Activated B cell treated with CpG ODN at 0.5 μM for 24 hours (primary cell): ENCODE results near the gene HMMR. TPM values are rescaled to one million over a fixed set of nuclear protein-coding genes. Genes with fewer than 3 reads are reported as not detected.

Experiments
- ATAC-seq: fragments of 200-7000 bp; cut with Tn5 transposase; one replicate; pipeline ENCODE4 v1.10.0; 2021; ENCODE audit warnings: low read depth, mild to moderate bottlenecking, moderate library complexity
- CTCF ChIA-PET: fragments of 350-600 bp; sonication (Branson Sonifier 250); formaldehyde crosslinking; loops from one replicate; lab custom pipeline; 2021; ENCODE audit warnings: antibody characterized with exemption; lab: Charles Lee
- POLR2A ChIA-PET: fragments of 350-600 bp; sonication (Branson Sonifier 250); formaldehyde crosslinking; loops from one replicate; lab custom pipeline; 2021; ENCODE audit warnings: antibody characterized with exemption; lab: Charles Lee
- DNase-seq: peaks from one replicate; pipeline ENCODE4 v3.0.0; 2022
- H3K27ac Mint-ChIP-seq: one replicate; pipeline ENCODE4 v1.8.0; 2020; ENCODE audit warnings: mixed read lengths
- H3K27me3 Mint-ChIP-seq: one replicate; pipeline ENCODE4 v1.8.0; 2021; ENCODE audit warnings: mixed read lengths
- H3K36me3 Mint-ChIP-seq: one replicate; pipeline ENCODE4 v1.8.0; 2021; ENCODE audit warnings: low read depth, mixed read lengths
- H3K4me1 Mint-ChIP-seq: one replicate; pipeline ENCODE4 v1.8.0; 2021; ENCODE audit warnings: mixed read lengths
- H3K4me3 Mint-ChIP-seq: one replicate; pipeline ENCODE4 v1.8.0; 2020; ENCODE audit warnings: mild to moderate bottlenecking, mixed read lengths
- H3K9me3 Mint-ChIP-seq: one replicate; pipeline ENCODE4 v1.8.0; 2020; ENCODE audit warnings: mixed read lengths
- intact Hi-C: fragments of 100-400 bp; cut with micrococcal nuclease; formaldehyde crosslinking; loops from one replicate; pipeline ENCODE4 v1.15.1; 2024
- total RNA-seq: library from RNA; stranded (reverse); gene quantifications from 2 replicates; pipeline ENCODE4 v1.2.3, GENCODE V29; 2022
- TF ChIP-seq, protein P1 (sequence below): fragments of 200-600 bp; IDR thresholded peaks from one replicate; pipeline ENCODE4 v1.8.0; 2022; ENCODE audit warnings: antibody characterized with exemption, mild to moderate bottlenecking

The HMMR gene
- total RNA-seq, 1 donor from 2014 or later, result 3.3 TPM

DNA sequence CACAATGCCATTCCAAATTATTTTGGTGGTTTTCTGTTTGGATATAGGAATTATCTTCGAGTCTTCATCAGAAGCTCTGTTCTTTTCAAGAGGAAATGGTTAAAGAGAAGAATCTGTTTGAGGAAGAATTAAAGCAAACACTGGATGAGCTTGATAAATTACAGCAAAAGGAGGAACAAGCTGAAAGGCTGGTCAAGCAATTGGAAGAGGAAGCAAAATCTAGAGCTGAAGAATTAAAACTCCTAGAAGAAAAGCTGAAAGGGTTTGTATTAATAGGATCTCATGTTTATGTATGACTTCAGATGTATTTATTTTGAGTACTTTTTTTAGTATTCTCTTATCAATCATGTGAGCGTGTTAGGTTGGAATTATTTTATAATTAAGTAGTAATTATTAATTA lies 15.0 kb downstream of the HMMR start:
- Mint-ChIP-seq H3K4me1 (no peaks in the 10 kb centered on the region), H3K27me3 (no peaks in the 10 kb centered on the region), H3K4me3 (no peak overlapping the region), H3K9me3 (peaks cover 3% of the 10 kb centered on the region), H3K36me3 (no peaks in the 10 kb centered on the region), H3K27ac (no peak overlapping the region)
- intact Hi-C loops, result loop anchor here (2.0 kb wide), 1 partner anchor 1029 kb away; no protein-coding TSS in a partner anchor
- ATAC-seq (no peak), DNase-seq (no peak)
- ChIA-PET POLR2A (interaction anchor here (0.9 to 1.7 kb wide), 2 partner anchors 15 to 30 kb away, joined by 3 to 4 read pairs; partner anchors contain the start of genes HMMR, MAT2B and NUDCD2), CTCF (interaction anchor here (1.9 kb wide), 1 partner anchor 28 kb away, joined by 5 read pairs; no protein-coding TSS in a partner anchor)
- TF ChIP-seq, protein P1, sequence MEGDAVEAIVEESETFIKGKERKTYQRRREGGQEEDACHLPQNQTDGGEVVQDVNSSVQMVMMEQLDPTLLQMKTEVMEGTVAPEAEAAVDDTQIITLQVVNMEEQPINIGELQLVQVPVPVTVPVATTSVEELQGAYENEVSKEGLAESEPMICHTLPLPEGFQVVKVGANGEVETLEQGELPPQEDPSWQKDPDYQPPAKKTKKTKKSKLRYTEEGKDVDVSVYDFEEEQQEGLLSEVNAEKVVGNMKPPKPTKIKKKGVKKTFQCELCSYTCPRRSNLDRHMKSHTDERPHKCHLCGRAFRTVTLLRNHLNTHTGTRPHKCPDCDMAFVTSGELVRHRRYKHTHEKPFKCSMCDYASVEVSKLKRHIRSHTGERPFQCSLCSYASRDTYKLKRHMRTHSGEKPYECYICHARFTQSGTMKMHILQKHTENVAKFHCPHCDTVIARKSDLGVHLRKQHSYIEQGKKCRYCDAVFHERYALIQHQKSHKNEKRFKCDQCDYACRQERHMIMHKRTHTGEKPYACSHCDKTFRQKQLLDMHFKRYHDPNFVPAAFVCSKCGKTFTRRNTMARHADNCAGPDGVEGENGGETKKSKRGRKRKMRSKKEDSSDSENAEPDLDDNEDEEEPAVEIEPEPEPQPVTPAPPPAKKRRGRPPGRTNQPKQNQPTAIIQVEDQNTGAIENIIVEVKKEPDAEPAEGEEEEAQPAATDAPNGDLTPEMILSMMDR, result no peak

DNA sequence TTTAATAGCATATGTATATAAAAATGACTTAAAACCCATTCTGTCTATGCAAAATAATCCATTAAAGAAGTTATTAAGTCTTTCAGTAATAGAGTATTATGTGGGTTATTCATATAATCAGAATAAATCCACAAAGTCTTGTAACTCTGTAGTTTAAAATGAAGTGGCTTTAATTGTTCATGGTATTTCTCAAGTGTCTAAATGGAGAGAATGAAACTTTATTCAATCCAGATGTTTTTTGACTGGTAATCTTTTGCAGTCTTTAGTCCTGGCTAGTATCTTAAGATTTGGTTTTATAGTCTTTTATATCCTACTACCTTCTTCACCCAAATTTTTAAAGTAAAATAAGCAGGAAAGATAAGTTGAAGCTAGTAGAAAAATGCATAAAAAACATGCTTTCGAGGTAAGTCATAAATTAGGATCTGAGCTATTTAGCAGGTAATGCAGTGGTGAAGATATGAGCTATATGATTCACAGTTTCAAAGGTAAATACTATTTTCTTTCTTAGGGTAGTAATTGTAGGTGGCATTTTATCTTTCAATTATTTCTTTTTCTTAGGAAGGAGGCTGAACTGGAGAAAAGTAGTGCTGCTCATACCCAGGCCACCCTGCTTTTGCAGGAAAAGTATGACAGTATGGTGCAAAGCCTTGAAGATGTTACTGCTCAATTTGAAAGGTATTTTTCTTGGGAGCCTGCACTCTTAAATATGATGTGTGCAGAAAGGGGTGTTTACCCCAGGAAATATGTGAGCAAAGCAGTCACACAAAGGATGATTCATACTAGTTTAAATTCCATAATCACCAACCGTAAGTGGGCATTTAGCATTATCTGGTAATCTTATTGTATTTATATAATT lies 17.9 kb downstream of the HMMR start:
- Mint-ChIP-seq H3K27me3 (no peaks in the 10 kb centered on the region), H3K4me1 (no peaks in the 10 kb centered on the region), H3K9me3 (peaks cover 3% of the 10 kb centered on the region), H3K27ac (no peak overlapping the region), H3K36me3 (no peaks in the 10 kb centered on the region), H3K4me3 (no peak overlapping the region)
- TF ChIP-seq, protein P1, result no peak
- DNase-seq (no peak), ATAC-seq (no peak)
- intact Hi-C loops, result no loop called here
- ChIA-PET CTCF (interaction anchor here (1.1 to 1.3 kb wide), 2 partner anchors 9 to 11 kb away, joined by 3 to 5 read pairs; no protein-coding TSS in a partner anchor), POLR2A (no interaction called here)

DNA sequence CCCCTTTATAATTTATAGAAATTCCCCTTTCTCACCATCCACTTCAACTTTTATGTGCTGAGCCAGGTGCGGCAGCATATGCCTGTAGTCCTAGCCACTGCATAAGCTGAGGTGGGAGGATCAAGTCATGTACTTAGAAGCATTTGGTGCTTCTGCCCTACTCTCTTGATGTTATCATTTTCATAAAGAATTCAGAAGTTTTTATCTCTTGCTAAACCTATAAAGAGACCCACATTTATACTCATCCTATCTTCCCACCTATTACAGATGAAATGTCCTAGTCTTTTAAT lies 18.5 kb downstream of the HMMR start:
- Mint-ChIP-seq H3K36me3 (no peaks in the 10 kb centered on the region), H3K27me3 (no peaks in the 10 kb centered on the region), H3K4me1 (no peaks in the 10 kb centered on the region), H3K9me3 (peaks cover 3% of the 10 kb centered on the region), H3K4me3 (no peak overlapping the region), H3K27ac (no peak overlapping the region)
- POLR2A ChIA-PET, result no interaction called here
- ATAC-seq (no peak), DNase-seq (no peak)
- CTCF ChIA-PET, result interaction anchor here (1.1 kb wide), 1 partner anchor 10 kb away, joined by 3 read pairs; no protein-coding TSS in a partner anchor
- TF ChIP-seq, protein P1, result no peak
- intact Hi-C loops, result no loop called here

DNA sequence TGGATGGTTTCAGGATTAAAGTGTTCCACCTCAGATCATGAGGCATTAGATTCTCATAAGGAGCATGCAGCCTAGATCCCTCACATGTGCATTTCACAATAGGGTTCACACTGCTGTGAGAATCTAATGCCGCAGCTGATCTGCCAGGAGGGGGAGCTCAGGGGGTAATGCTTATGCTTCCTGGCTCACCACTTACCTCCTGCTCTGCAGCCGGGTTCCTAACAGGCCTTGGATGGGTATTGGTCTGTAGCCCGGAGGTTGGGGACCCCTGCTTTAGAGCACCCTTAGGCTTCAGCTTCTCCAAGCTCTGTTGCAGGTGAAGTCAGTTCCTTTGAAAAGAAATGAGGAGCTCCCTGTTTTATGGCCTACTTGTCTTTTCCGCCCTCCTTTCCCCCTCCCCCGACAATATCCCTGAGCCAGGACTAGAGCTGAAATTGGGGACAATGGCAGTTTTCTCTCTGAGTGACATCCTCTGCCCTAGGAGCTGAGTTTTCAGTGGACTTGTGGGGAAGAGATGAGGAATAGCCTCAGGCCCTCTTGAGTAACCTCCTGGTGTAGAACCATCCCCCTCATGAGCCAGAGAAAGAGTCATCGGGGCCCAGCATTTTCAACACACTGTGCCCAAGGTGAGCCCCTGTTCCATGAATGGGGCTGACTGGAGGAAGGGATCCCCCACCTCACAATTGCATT lies 28.8 kb downstream of the HMMR start:
- POLR2A ChIA-PET, result no interaction called here
- no peaks in the 10 kb centered on the region for H3K36me3 Mint-ChIP-seq
- CTCF ChIA-PET, result interaction anchor here (1.7 kb wide), 1 partner anchor 11 kb away, joined by 5 read pairs; no protein-coding TSS in a partner anchor
- intact Hi-C loops, result no loop called here
- no peaks in the 10 kb centered on the region for H3K9me3 Mint-ChIP-seq
- no peak overlapping the region for H3K4me3 Mint-ChIP-seq
- TF ChIP-seq, protein P1, result no peak
- no peaks in the 10 kb centered on the region for H3K4me1 Mint-ChIP-seq
- no peaks in the 10 kb centered on the region for H3K27me3 Mint-ChIP-seq
- DNase-seq, result no peak
- no peak for ATAC-seq
- H3K27ac Mint-ChIP-seq, result no peak overlapping the region

DNA sequence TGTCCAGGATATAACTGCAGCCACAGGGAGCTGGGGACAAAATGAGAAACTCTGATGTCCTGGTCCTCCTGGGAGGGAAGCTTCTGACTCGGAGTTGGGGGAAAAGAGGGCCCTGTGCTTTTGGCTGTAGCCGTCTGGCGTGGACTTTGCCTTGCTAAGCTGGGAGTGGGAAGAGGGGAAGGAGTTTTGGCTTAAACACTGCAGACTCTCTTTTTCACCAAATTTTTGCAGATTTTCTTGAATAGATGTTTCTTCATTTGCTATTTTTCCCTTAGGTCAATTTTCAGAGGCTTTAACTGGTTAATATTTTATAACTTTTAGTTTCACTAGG lies 29.3 kb downstream of the HMMR start:
- no peaks in the 10 kb centered on the region for H3K4me1 Mint-ChIP-seq
- no peak overlapping the region for H3K4me3 Mint-ChIP-seq
- CTCF ChIA-PET, result interaction anchor here (1.7 kb wide), 1 partner anchor 12 kb away, joined by 5 read pairs; no protein-coding TSS in a partner anchor
- no peaks in the 10 kb centered on the region for H3K9me3 Mint-ChIP-seq
- TF ChIP-seq, protein P1, result no peak
- intact Hi-C loops, result no loop called here
- ATAC-seq (no peak), DNase-seq (no peak)
- no peaks in the 10 kb centered on the region for H3K36me3 Mint-ChIP-seq
- no peak overlapping the region for H3K27ac Mint-ChIP-seq
- H3K27me3 Mint-ChIP-seq, result no peaks in the 10 kb centered on the region
- POLR2A ChIA-PET, result no interaction called here
